IPS-18a (cell line): ENCODE results near the gene IMPDH2.

Source experiments
- H3K27ac ChIP-seq: one replicate; pipeline ENCODE4 v1.5.1; 2013; ENCODE audit warnings: low read length
- H3K27me3 ChIP-seq: one replicate; pipeline ENCODE4 v1.6.1; 2013; ENCODE audit warnings: mild to moderate bottlenecking, low read length; ENCODE audit not compliant: control insufficient read depth, insufficient read depth
- H3K36me3 ChIP-seq: one replicate; pipeline ENCODE4 v1.6.1; 2013; ENCODE audit warnings: low read depth, low read length; ENCODE audit not compliant: control insufficient read depth
- H3K4me1 ChIP-seq: one replicate; pipeline ENCODE4 v1.6.1; 2013; ENCODE audit warnings: low read depth, low read length; ENCODE audit not compliant: control insufficient read depth
- H3K4me3 ChIP-seq: one replicate; pipeline ENCODE4 v1.5.1; 2013; ENCODE audit warnings: low read length
- H3K9ac ChIP-seq: one replicate; pipeline ENCODE4 v1.6.1; 2013; ENCODE audit warnings: mild to moderate bottlenecking, low read length, moderate library complexity
- H3K9me3 ChIP-seq: one replicate; pipeline ENCODE4 v1.6.1; 2013; ENCODE audit warnings: low read depth, low read length; ENCODE audit not compliant: control insufficient read depth

Gene IMPDH2

DNA sequence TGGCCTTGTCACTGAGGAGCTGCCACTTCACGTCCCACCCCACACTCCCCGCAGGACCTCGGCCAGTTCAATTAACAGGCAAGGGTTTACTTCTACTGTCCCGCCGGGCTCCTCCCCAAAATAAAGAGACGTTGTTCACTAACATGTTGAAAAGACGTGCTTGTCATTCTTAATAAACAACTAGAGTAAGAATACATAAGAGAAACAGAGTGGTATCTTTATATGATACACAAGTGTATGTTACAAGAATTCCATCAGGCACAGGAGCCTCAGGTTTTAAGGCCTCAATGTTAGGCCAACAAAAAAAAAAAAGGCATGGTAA is 326 bp upstream of the IMPDH2 start:
- no peak overlapping the region for H3K27ac ChIP-seq
- peaks cover 63% of the 10 kb centered on the region for H3K36me3 ChIP-seq
- H3K4me1 ChIP-seq = peaks cover 9% of the 10 kb centered on the region
- H3K9ac ChIP-seq = no peak overlapping the region
- H3K9me3 ChIP-seq = no peaks in the 10 kb centered on the region
- no peaks in the 10 kb centered on the region for H3K27me3 ChIP-seq
- H3K4me3 ChIP-seq = peak overlapping the region; percentile 72

DNA sequence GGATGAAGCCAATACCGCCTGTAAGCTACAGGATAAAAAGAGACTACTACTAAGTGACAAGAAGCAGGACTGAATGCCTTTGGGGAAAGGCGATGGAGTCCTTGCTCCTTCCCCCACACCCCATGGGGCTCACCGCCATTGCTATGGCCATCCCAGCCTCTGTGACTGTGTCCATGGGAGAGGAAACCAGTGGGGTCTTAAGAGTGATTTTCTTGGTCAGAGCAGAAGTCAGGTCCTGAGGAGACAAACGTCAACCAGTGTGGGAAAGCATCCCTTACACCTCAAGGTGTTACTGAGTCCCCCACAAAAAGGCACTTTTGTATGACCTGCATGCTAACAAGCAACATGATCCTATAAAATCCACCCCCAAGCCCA is 913 bp downstream of the IMPDH2 start:
- Histone ChIP-seq H3K4me3 (peak overlapping the region; percentile 72), H3K27ac (no peak overlapping the region), H3K36me3 (peaks cover 72% of the 10 kb centered on the region), H3K9ac (peak overlapping the region; percentile 75), H3K9me3 (no peaks in the 10 kb centered on the region), H3K27me3 (no peaks in the 10 kb centered on the region), H3K4me1 (peaks cover 9% of the 10 kb centered on the region)

GRCh38 chr3:49027634-49028033 is 1.6 kb downstream of the IMPDH2 start:
- no peaks in the 10 kb centered on the region for H3K9me3 ChIP-seq
- H3K27ac ChIP-seq = no peak overlapping the region
- no peaks in the 10 kb centered on the region for H3K27me3 ChIP-seq
- H3K4me3 ChIP-seq = peak overlapping the region; percentile 72
- peaks cover 68% of the 10 kb centered on the region for H3K36me3 ChIP-seq
- peaks cover 9% of the 10 kb centered on the region for H3K4me1 ChIP-seq
- no peak overlapping the region for H3K9ac ChIP-seq

- no peak overlapping the region for H3K4me3 ChIP-seq
- H3K27ac ChIP-seq = no peak overlapping the region
- H3K4me1 ChIP-seq = peaks cover 9% of the 10 kb centered on the region
- no peaks in the 10 kb centered on the region for H3K9me3 ChIP-seq
- H3K36me3 ChIP-seq = peaks cover 57% of the 10 kb centered on the region
- H3K27me3 ChIP-seq = no peaks in the 10 kb centered on the region
- H3K9ac ChIP-seq = no peak overlapping the region
These were observed 2.7 kb downstream of the IMPDH2 start for GRCh38 chr3:49026536-49026935.

GRCh38 chr3:49025793-49026520 is 3.2 kb downstream of the IMPDH2 start:
- H3K27ac ChIP-seq = no peak overlapping the region

DNA sequence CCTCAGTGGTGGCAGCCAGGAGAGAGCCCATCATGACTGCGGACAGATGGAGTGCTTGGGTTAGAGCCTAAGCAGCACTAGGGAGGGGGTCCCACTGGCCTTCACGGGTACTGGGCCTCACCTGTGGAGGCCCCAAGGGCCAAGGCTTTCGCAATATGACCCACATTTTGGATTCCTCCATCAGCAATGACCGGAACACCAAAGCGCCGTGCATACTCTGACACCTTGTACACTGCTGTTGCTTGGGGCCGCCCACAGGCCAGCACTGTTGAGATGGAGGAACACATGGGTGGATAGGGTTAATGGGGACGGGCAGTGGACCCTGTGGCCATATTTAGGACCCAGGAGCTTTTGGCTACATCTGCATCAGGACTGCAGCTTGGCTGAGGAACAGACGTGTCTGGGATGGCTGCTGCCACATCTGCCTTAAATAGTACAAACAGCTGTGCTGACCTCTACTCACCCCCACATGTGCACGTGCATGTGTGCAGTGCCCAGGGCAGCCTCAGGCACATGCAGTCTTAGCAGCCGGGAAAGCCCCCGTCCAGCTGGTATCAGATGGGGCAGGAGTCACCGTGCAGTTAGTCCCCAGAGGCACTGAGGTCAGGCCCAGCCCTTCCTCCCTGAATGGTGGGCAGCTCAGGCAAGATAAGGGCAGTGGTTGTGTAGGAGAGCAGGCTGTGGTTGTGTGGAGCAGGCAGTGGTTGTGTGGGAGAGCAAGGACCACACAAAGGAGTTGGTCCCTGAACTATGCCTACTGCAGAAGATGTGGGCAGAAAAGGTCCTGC is 4.0 kb downstream of the IMPDH2 start:
- no peak overlapping the region for H3K4me3 ChIP-seq
- no peak overlapping the region for H3K9ac ChIP-seq

More at GRCh38 chr3:49025793-49026520, 3.2 kb downstream of the IMPDH2 start:
- H3K27me3 ChIP-seq = no peaks in the 10 kb centered on the region
- no peak overlapping the region for H3K9ac ChIP-seq
- peaks cover 9% of the 10 kb centered on the region for H3K4me1 ChIP-seq
- H3K36me3 ChIP-seq = peaks cover 52% of the 10 kb centered on the region
- H3K9me3 ChIP-seq = no peaks in the 10 kb centered on the region
- H3K4me3 ChIP-seq = no peak overlapping the region

DNA sequence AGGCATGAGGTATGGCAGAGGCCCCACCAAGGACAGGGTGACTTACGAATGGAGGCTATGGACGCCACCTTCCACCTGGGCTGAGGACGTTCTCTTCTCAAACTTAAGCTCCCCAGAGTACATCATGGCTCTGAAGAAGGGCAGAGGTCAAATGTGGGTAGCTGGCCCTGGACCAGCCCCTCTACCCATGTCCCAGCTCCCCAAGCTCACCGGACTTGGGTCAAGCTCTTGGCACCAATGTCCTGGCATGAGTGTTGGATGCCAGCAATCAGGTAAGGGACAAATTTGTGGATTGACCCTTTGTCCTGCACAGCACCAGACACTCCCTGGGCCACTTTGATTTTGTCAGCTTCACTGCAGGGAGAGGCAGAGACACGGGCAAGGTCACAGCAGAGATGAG is 4.7 kb downstream of the IMPDH2 start:
- Histone ChIP-seq H3K4me1 (peaks cover 14% of the 10 kb centered on the region), H3K9ac (no peak overlapping the region), H3K27ac (no peak overlapping the region), H3K9me3 (no peaks in the 10 kb centered on the region), H3K36me3 (peaks cover 48% of the 10 kb centered on the region), H3K4me3 (no peak overlapping the region), H3K27me3 (no peaks in the 10 kb centered on the region)

More for the DNA sequence above, 4.0 kb downstream of the IMPDH2 start:
- Histone ChIP-seq H3K4me1 (peaks cover 11% of the 10 kb centered on the region), H3K27me3 (no peaks in the 10 kb centered on the region), H3K36me3 (peaks cover 50% of the 10 kb centered on the region), H3K27ac (no peak overlapping the region), H3K9me3 (no peaks in the 10 kb centered on the region)

GRCh38 chr3:49023775-49024174 is 5.4 kb downstream of the IMPDH2 start:
- Histone ChIP-seq H3K4me3 (no peak overlapping the region), H3K36me3 (peaks cover 48% of the 10 kb centered on the region), H3K27me3 (no peaks in the 10 kb centered on the region), H3K27ac (no peak overlapping the region), H3K9ac (no peak overlapping the region), H3K4me1 (peaks cover 13% of the 10 kb centered on the region), H3K9me3 (no peaks in the 10 kb centered on the region)

DNA sequence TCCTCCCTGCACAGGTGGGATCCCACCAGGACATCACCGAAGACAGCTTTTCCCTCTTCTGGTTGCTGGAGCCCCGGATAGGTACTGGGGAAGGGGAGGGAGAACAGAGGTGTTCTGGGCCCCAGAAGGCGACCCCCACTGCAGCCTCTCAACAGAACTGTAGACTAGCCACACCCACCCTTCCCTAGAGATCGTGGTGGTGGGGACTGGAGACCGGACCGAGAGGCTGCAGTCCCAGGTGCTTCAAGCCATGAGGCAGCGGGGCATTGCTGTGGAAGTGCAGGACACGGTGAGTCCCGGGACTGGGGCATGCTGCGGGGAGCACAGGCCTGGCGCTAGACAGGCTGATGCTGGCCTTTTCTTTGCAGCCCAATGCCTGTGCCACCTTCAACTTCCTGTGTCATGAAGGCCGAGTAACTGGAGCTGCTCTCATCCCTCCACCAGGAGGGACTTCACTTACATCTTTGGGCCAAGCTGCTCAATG is 6.5 kb downstream of the IMPDH2 start:
- peaks cover 6% of the 10 kb centered on the region for H3K4me1 ChIP-seq
- H3K4me3 ChIP-seq = peak overlapping the region; percentile 67
- H3K27me3 ChIP-seq = no peaks in the 10 kb centered on the region
- peak overlapping the region; percentile 89 for H3K9ac ChIP-seq
- H3K36me3 ChIP-seq = peaks cover 46% of the 10 kb centered on the region
- H3K9me3 ChIP-seq = no peaks in the 10 kb centered on the region
- peak overlapping the region; percentile 32 for H3K27ac ChIP-seq

- peak within 1 kb of the TSS; percentile 72 for H3K27ac ChIP-seq
- no peaks in the 10 kb centered on the region for H3K9me3 ChIP-seq
- H3K4me1 ChIP-seq = peaks cover 6% of the 10 kb centered on the region
- peak within 1 kb of the TSS; percentile 67 for H3K4me3 ChIP-seq
- H3K9ac ChIP-seq = peak within 1 kb of the TSS; percentile 89
- H3K27me3 ChIP-seq = no peaks in the 10 kb centered on the region
- H3K36me3 ChIP-seq = peaks cover 39% of the 10 kb centered on the region
These were observed 7.1 kb downstream of the IMPDH2 start, which contains the start of gene NDUFAF3 for GRCh38 chr3:49021813-49022687. TSS of gene NDUFAF3 (plus strand) at chr3:49022121. CDS start at chr3:49022145, 24 bp downstream.

GRCh38 chr3:49021213-49021812 is 7.9 kb downstream of the IMPDH2 start:
- peak overlapping the region; percentile 67 for H3K4me3 ChIP-seq
- H3K27me3 ChIP-seq = no peaks in the 10 kb centered on the region
- no peaks in the 10 kb centered on the region for H3K9me3 ChIP-seq
- H3K27ac ChIP-seq = peak overlapping the region; percentile 72
- H3K4me1 ChIP-seq = peaks cover 6% of the 10 kb centered on the region
- peaks cover 32% of the 10 kb centered on the region for H3K36me3 ChIP-seq
- peak overlapping the region; percentile 89 for H3K9ac ChIP-seq
